ENCODE data around the gene NRG2. TPM values are rescaled to one million over a fixed set of nuclear protein-coding genes. Genes with fewer than 3 reads are reported as not detected.

NRG2 gene
- total RNA-seq, 4 donors from 2014 or later, result 0.80 TPM; not detected in 3

- Histone ChIP-seq H3K27me3 (no peaks in the 10 kb centered on the region), H3K4me1 (no peaks in the 10 kb centered on the region), H3K27ac (no peak overlapping the region), H3K36me3 (no peaks in the 10 kb centered on the region), H3K9me3 (no peaks in the 10 kb centered on the region), H3K4me3 (no peak overlapping the region)
- DNase-seq, result no peak
- TF ChIP-seq CTCF (IDR thresholded peaks at IDR 0.05), result no peak
- TF ChIP-seq POLR2A (IDR thresholded peaks at IDR 0.05), result no peak
These were observed 170.9 kb downstream of the NRG2 start for GRCh38 chr5:139872052-139872766.

- DNase-seq, result no peak
- TF ChIP-seq CTCF (IDR thresholded peaks at IDR 0.05) (no peak), POLR2A (IDR thresholded peaks at IDR 0.05) (no peak)
- H3K27me3 ChIP-seq, result no peaks in the 10 kb centered on the region
- H3K9me3 ChIP-seq, result no peaks in the 10 kb centered on the region
- no peaks in the 10 kb centered on the region for H3K4me1 ChIP-seq
- H3K36me3 ChIP-seq, result no peaks in the 10 kb centered on the region
- H3K4me3 ChIP-seq, result no peak overlapping the region
- H3K27ac ChIP-seq, result no peak overlapping the region
These were observed 171.5 kb downstream of the NRG2 start for GRCh38 chr5:139871614-139872013.

- Histone ChIP-seq H3K4me3 (no peak overlapping the region), H3K27ac (no peak overlapping the region), H3K27me3 (no peaks in the 10 kb centered on the region), H3K36me3 (no peaks in the 10 kb centered on the region), H3K4me1 (no peaks in the 10 kb centered on the region), H3K9me3 (no peaks in the 10 kb centered on the region)
- no peak for DNase-seq
- TF ChIP-seq POLR2A (IDR thresholded peaks at IDR 0.05) (no peak), CTCF (IDR thresholded peaks at IDR 0.05) (no peak)
These were observed 172.4 kb downstream of the NRG2 start for GRCh38 chr5:139870677-139871076.

GRCh38 chr5:139869042-139869790 lies 173.9 kb downstream of the NRG2 start:
- no peak for DNase-seq
- H3K4me1 ChIP-seq, result no peaks in the 10 kb centered on the region
- no peak overlapping the region for H3K4me3 ChIP-seq
- H3K9me3 ChIP-seq, result no peaks in the 10 kb centered on the region
- TF ChIP-seq CTCF (IDR thresholded peaks at IDR 0.05), result no peak
- TF ChIP-seq POLR2A (IDR thresholded peaks at IDR 0.05), result no peak
- H3K27me3 ChIP-seq, result no peaks in the 10 kb centered on the region
- no peak overlapping the region for H3K27ac ChIP-seq
- H3K36me3 ChIP-seq, result no peaks in the 10 kb centered on the region

GRCh38 chr5:139867581-139867980 lies 175.5 kb downstream of the NRG2 start:
- no peak overlapping the region for H3K27ac ChIP-seq
- no peaks in the 10 kb centered on the region for H3K36me3 ChIP-seq
- DNase-seq, result no peak
- no peaks in the 10 kb centered on the region for H3K9me3 ChIP-seq
- TF ChIP-seq POLR2A (IDR thresholded peaks at IDR 0.05) (no peak), CTCF (IDR thresholded peaks at IDR 0.05) (no peak)
- no peak overlapping the region for H3K4me3 ChIP-seq
- no peaks in the 10 kb centered on the region for H3K27me3 ChIP-seq
- H3K4me1 ChIP-seq, result no peaks in the 10 kb centered on the region
